ENCODE results near the gene DDX5. TPM values are rescaled to one million over a fixed set of nuclear protein-coding genes. Genes with fewer than 3 reads are reported as not detected.

DDX5 gene
- total and polyA plus RNA-seq, 2 of the 13 experiments (the other 11 are each of a cell fraction or from before 2014, with no cell fraction given), result 503 to 684 TPM

DNA sequence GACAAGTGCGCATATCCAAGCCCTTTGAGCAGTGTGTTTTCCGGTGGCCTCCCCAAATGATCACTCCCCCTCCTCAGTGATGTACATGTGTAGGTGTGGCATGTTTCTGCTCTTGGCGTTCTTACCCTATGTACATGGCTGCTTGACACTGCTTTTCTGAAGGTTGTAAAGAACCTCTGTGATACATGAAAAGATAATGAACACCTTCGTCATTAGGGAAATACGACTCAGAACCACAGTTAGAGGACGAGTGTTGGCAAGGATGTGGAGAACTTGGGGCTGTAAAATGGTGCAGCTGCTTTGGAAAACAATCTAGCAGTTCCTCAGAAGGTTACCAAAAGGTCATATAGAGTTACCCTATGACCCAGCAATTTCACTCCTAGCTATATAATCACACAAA lies 29.3 kb upstream of the DDX5 start:
- no peak overlapping the region for H3K9ac ChIP-seq (ENCODE audit: insufficient read depth, low read depth, low read length)
- no peak overlapping the region for H3K4me3 ChIP-seq (replicated peaks in 1 of 3; ENCODE audit: insufficient read depth in 1 of 3, low read depth in 2 of 3, low read length in 3 of 3)
- H2AFZ ChIP-seq (ENCODE audit: low read length), result no peak overlapping the region
- ChIA-PET CTCF (ENCODE audit: low intra/inter-chr PET ratio, low total read pairs) (no interaction called here), POLR2A (interaction anchor here (1.2 kb wide), 1 partner anchor 29 kb away, joined by 5 read pairs; the partner anchor contains the start of genes CEP95 and DDX5)
- no peak overlapping the region for H3K4me2 ChIP-seq (ENCODE audit: low read depth, low read length)
- H3K27ac ChIP-seq (ENCODE audit: extremely low read length, insufficient read depth, low read length), result no peak overlapping the region
- FAIRE-seq (no peak), DNase-seq (ENCODE audit: low spot score) (no peak), ATAC-seq (no peak)
- WGBS (ENCODE audit: low lambda C conversion rate), result 98% methylated on average over 6 of the region's 6 CpGs
- H3K36me3 ChIP-seq (replicated peaks in 1 of 2; ENCODE audit: control insufficient read depth in 1 of 2, insufficient read depth in 2 of 2, low read length in 2 of 2), result peaks cover 23 to 69% of the 10 kb centered on the region in 2 experiments
- BruUV-seq (replicated peaks), result TSS peak; percentile 11
- intact Hi-C loops (cut with micrococcal nuclease; ENCODE audit: unreplicated experiment), result loop anchor here (10.0 kb wide), 1 partner anchor 199 kb away; no protein-coding TSS in a partner anchor
- no peaks in the 10 kb centered on the region; the same call in 1 of the 2 replicates for H4K20me1 ChIP-seq (ENCODE audit: insufficient read depth, low read length)
- peaks cover 4% of the 10 kb centered on the region; the same call in 1 of the 2 replicates for H3K4me1 ChIP-seq (ENCODE audit: insufficient read depth, low read length)
- in situ Hi-C loops (cut with HindIII; ENCODE audit: extremely low pct_ligation_motif_present, low pct_unique_long_range_greater_than_20kb), result loop anchor here (25.0 kb wide), 1 partner anchor 102 kb away; no protein-coding TSS in a partner anchor
- no peaks in the 10 kb centered on the region for H3K79me2 ChIP-seq (ENCODE audit: insufficient read depth, low read length)
- H3K9me3 ChIP-seq (ENCODE audit: low read length), result no peaks in the 10 kb centered on the region
- H3K27me3 ChIP-seq (ENCODE audit: control insufficient read depth in 1 of 2, insufficient read depth in 2 of 2, low read length in 2 of 2), result no peaks in the 10 kb centered on the region
- no peak for TF ChIP-seq ZBTB8A (CRISPR knock-in tag; IDR thresholded peaks at IDR 0.05; ENCODE audit: borderline replicate concordance, low read depth)
- TF ChIP-seq DR1 (CRISPR knock-in tag; IDR thresholded peaks at IDR 0.05), result no peak
- no peak for TF ChIP-seq PHF5A (CRISPR knock-in tag; IDR thresholded peaks at IDR 0.05; ENCODE audit: low read depth, unreplicated experiment)
- TF ChIP-seq, protein P1, sequence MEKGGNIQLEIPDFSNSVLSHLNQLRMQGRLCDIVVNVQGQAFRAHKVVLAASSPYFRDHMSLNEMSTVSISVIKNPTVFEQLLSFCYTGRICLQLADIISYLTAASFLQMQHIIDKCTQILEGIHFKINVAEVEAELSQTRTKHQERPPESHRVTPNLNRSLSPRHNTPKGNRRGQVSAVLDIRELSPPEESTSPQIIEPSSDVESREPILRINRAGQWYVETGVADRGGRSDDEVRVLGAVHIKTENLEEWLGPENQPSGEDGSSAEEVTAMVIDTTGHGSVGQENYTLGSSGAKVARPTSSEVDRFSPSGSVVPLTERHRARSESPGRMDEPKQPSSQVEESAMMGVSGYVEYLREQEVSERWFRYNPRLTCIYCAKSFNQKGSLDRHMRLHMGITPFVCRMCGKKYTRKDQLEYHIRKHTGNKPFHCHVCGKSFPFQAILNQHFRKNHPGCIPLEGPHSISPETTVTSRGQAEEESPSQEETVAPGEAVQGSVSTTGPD (CRISPR knock-in tag; IDR thresholded peaks at IDR 0.05), result no peak
- no peak for TF ChIP-seq ZBTB7B (CRISPR knock-in tag; IDR thresholded peaks at IDR 0.05)
- TF ChIP-seq SP4 (CRISPR knock-in tag; IDR thresholded peaks at IDR 0.05), result no peak
- TF ChIP-seq ZFP41 (CRISPR knock-in tag; IDR thresholded peaks at IDR 0.05; ENCODE audit: borderline replicate concordance), result no peak
- TF ChIP-seq, protein P2, sequence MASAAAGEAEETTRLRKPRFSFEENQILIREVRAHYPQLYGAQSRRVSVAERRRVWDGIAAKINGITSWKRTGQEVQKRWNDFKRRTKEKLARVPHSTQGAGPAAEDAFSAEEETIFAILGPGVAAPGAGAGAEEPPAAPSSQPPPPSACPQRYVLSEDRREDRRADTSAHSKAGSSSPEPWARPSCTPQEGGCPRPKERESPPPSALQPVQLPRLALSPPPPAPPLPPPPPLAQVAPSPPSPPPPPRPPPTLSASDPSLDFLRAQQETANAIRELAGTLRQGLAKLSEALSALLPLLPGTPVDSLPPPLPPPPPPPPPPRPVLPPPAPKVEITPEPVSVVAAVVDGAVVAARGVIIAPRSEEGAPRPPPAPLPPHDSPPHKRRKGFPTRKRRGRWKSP (CRISPR knock-in tag; IDR thresholded peaks at IDR 0.05), result no peak
- TF ChIP-seq GATAD2A (CRISPR knock-in tag; IDR thresholded peaks at IDR 0.05), result no peak
- TF ChIP-seq ZNF609 (CRISPR knock-in tag; IDR thresholded peaks at IDR 0.05; ENCODE audit: borderline replicate concordance), result no peak
- no peak for TF ChIP-seq PHF20 (CRISPR knock-in tag; IDR thresholded peaks at IDR 0.05)
- TF ChIP-seq, protein P3, sequence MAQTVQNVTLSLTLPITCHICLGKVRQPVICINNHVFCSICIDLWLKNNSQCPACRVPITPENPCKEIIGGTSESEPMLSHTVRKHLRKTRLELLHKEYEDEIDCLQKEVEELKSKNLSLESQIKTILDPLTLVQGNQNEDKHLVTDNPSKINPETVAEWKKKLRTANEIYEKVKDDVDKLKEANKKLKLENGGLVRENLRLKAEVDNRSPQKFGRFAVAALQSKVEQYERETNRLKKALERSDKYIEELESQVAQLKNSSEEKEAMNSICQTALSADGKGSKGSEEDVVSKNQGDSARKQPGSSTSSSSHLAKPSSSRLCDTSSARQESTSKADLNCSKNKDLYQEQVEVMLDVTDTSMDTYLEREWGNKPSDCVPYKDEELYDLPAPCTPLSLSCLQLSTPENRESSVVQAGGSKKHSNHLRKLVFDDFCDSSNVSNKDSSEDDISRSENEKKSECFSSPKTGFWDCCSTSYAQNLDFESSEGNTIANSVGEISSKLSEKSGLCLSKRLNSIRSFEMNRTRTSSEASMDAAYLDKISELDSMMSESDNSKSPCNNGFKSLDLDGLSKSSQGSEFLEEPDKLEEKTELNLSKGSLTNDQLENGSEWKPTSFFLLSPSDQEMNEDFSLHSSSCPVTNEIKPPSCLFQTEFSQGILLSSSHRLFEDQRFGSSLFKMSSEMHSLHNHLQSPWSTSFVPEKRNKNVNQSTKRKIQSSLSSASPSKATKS (CRISPR knock-in tag; IDR thresholded peaks at IDR 0.05), result no peak
- TF ChIP-seq CERS6 (CRISPR knock-in tag; IDR thresholded peaks at IDR 0.05), result no peak
- no peak for TF ChIP-seq ONECUT2 (CRISPR knock-in tag; IDR thresholded peaks at IDR 0.05)
- no peak for TF ChIP-seq PHF21A (CRISPR knock-in tag; IDR thresholded peaks at IDR 0.05)

All from HepG2 (cell line).